ENCODE measurements around the gene PRDM15.

PRDM15 gene

DNA sequence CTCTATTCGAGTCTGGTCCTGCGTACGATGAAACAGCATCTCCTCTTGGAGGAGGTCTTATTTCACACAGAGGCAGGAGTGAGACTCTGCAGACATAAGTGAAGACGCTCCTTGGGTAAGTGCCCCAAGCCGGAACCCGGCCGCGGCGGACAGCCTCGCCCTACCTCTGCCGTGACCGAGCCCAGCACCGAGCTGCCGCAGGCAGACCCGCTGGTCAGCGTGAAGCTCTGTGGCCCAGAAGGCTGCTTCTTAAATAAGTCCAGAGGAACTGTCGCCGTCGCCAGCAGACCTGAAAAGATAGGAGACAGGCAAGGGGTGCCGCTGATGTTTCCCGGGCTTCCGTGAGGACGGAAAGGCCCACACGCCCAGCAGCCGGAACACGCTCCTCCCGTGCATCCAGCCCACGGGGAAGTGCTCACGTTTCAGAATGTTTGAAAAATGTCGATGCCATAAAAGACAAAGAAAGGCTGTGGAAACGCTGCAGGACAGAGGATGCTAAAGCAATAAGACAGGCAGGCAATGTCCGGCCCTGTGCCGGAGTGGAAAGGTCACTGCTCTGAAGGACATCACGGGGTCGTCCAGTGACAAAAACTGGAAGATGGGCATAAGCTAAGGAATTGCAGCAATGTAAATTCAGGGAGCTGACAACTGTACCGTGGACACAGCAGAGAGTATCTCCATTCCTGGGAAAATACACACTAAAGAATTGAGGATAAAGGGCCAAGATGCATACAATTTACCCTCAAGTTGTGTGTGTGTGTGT is 28.5 kb upstream of the PRDM15 start:
- TF ChIP-seq, protein P1, sequence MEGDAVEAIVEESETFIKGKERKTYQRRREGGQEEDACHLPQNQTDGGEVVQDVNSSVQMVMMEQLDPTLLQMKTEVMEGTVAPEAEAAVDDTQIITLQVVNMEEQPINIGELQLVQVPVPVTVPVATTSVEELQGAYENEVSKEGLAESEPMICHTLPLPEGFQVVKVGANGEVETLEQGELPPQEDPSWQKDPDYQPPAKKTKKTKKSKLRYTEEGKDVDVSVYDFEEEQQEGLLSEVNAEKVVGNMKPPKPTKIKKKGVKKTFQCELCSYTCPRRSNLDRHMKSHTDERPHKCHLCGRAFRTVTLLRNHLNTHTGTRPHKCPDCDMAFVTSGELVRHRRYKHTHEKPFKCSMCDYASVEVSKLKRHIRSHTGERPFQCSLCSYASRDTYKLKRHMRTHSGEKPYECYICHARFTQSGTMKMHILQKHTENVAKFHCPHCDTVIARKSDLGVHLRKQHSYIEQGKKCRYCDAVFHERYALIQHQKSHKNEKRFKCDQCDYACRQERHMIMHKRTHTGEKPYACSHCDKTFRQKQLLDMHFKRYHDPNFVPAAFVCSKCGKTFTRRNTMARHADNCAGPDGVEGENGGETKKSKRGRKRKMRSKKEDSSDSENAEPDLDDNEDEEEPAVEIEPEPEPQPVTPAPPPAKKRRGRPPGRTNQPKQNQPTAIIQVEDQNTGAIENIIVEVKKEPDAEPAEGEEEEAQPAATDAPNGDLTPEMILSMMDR (IDR thresholded peaks at IDR 0.05; ENCODE audit: borderline replicate concordance, insufficient read depth, low read depth, low read length) = no peak

DNA sequence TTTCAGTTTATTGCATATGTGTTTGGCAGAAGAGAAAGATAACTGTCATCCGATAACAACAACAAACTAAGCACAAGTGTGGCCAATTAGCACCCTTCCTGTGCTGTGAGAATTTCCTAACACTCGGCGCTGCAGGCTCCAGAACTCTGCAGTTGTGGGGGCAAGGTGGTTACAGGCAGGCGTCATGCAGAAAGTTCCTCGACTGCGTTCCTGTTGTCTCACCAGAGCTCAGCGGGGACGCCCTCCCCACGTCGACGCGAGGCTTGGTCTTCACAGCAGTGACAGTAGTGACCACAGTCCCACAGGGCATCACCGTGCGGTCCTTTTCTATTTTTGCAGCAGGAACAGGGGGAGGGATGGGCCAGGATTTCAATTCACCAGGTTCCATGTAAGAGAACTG is 27.6 kb upstream of the PRDM15 start:
- TF ChIP-seq, protein P1 (IDR thresholded peaks at IDR 0.05; ENCODE audit: borderline replicate concordance, insufficient read depth, low read depth, low read length) = no peak
- H3K4me3 ChIP-seq (ENCODE audit: low read depth, low read length) = no peak overlapping the region

More for the DNA sequence above, 28.5 kb upstream of the PRDM15 start:
- no peak overlapping the region for H3K4me3 ChIP-seq (ENCODE audit: low read depth, low read length)

DNA sequence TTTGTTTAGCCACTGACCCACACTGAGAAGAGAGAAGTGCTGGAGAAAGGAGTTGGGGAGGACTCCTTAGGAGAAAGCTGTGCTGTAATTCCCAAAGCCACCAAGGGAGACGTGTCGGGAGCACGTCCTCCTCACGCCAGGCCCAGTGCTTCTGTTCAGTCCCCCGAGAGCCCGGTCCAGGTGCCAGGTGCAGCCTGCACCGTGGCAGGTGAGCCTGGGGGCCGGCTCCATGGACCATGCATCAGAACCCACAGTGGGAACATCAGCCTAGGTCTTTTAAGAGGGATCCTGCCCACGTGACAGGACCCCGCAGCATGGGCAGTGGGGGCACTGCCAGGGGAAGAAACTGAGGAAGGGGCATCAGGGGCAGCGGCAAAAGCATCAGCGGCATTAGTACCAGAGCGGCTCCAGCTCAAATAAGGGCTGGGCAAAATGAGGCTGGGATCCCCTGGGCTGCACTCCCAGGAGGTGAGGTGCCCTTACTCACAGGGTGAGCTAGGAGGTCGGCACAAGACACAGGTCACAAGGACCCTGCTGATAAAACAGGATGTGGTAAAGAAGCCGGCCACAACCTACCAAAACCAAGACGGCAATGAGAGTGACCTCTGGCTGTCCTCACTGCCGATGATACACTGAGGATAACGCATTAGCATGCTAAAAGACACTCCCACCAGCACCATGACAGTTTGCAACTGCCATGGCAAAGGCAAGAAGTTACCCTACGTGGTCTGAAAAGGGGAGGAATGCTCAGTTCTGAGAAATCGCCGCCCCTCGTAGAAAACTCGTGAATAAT is 24.6 kb upstream of the PRDM15 start:
- TF ChIP-seq, protein P1 (IDR thresholded peaks at IDR 0.05; ENCODE audit: borderline replicate concordance, insufficient read depth, low read depth, low read length) = no peak
- no peak overlapping the region for H3K4me3 ChIP-seq (ENCODE audit: low read depth, low read length)

DNA sequence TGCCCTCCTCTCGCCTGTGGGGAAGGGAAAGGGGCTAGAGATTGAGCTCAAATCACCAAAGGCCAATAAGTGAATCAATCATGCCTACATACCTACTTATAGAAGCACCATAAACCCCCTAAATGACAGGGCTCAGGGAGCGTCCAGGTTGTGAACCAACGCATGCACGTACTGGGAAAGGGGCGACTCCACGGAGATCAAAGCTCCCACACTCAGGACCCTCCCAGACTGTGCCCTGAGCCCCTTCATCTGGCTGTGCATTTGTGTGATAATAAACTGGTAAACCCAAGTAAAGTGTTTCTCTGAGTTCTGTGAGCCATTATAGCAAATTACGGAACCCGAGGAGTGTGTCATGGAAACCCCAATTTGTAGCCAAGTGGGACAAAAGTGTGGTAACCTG is 23.8 kb upstream of the PRDM15 start:
- no peak overlapping the region for H3K4me3 ChIP-seq (ENCODE audit: low read depth, low read length)
- TF ChIP-seq, protein P1 (IDR thresholded peaks at IDR 0.05; ENCODE audit: borderline replicate concordance, insufficient read depth, low read depth, low read length) = no peak

DNA sequence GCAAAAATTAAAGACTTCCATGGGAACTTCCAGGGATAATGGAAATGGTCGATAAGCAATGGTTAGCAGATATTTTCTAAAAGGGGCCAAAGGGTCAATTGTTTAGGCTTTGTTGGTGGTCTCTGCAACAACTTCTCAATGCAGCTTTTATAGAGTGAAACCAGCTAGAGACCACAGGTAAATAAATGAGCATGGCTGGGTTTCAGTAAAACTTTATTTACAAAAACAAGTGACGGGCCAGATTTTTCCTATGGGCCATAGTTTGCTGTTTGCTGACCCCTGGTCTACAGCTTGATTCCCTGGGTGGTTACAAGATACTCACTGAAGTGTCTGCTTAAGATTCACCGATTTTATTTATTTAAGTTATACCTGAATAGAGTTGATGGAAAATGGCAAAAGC is 22.6 kb upstream of the PRDM15 start:
- TF ChIP-seq, protein P1 (IDR thresholded peaks at IDR 0.05; ENCODE audit: borderline replicate concordance, insufficient read depth, low read depth, low read length) = no peak

DNA sequence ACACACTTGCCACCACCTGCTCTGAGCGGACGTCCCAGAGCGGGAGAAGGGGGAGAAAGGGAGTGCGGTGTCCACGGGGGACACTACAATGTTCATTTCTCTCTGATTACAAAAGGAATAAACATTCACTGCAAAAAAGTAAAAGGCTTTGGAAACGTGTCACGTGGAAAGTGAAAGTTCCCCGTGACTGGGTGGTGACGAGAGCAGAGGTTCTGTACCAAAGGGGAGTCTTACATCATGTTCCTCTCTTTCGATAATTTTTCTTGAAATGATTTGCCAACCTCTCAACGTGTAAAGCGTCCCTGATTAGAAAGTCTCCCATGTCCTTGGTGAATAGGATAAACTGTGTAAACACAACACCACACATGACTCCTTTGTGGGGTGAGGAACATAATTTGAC is 22.0 kb upstream of the PRDM15 start:
- TF ChIP-seq, protein P1 (IDR thresholded peaks at IDR 0.05; ENCODE audit: borderline replicate concordance, insufficient read depth, low read depth, low read length) = no peak
- no peak overlapping the region for H3K4me3 ChIP-seq (ENCODE audit: low read depth, low read length)

More for the DNA sequence above, 22.6 kb upstream of the PRDM15 start:
- no peak overlapping the region for H3K4me3 ChIP-seq (ENCODE audit: low read depth, low read length)
